Stimulated activated CD8-positive, alpha-beta memory T cell treated with anti-CD3 and anti-CD28 coated beads, Interleukin-2, amount 100 ng/mL, for 1 hour (primary cell): Measurements from ENCODE around the gene THAP3.

Experiments used
- DNase-seq, 2 donors: peaks; one replicate each; pipeline ENCODE4 v3.0.0-alpha.2; 2020; ENCODE audit warnings: low read depth in 2 of 2

THAP3 gene

DNA sequence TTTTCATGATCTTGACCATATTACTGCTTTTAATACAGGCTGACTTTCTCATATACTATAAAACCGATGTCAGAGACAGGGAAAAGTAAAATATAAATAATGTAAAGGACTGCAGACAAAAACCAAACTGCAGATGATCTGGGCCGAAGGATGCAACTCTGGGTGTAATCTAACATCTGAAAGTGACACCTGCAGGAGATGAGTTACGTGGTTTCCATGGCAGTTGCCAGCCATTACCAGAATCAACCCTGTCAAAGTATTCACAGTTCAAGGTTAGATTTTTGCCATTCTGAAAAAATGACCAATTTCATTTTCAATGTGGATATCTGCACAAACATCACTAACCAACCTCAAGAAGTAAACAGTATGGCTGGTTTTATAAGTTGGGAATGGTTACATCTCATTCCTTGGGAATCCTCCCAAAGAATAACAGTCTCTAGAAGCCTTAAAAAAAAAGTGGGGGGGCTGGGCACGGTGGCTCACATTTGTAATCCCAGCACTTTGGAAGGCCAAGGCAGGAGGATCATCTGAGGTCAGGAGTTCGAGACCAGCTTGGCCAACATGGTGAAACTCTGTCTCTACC is 49.2 kb downstream of the THAP3 start:
- DNase-seq = no peak

DNA sequence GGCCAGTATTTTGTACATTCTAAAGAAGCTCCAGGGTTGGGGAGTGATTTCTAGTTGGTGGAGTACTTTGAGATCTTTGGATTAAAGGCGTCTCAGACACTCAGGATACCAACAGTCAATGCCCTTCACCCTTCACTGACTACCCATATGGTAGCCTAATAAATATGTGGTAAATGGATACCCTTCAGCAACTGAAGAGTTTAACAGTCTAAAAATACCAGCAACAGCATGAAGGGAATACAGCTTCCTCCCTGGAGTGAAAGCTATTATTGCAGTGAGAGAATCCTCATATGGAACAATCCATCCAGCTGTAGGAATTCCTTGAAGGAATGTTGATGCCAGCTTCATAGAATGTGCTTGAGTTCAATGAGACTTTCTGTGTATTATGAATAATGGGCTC is 50.1 kb downstream of the THAP3 start:
- no peak for DNase-seq

DNA sequence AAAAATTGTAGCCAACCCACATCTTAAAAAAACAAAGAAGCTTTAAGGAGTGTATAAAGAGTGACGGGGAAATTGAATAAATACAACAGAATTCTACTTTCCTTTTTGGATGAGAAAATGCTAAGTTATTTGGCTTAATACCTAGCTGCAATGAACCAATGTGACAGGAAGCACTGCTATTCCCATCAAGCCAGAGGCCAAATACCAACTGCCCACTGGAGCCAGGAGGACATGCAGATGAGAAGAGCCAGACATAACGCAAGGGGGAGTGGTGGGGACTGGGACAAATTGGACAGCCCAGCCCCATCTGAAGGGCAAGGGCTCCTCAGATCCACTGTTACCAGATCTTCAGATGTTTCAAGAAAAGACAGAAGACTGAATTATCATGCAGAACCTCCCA is 51.3 kb downstream of the THAP3 start:
- DNase-seq = no peak
